Kidney (tissue), 14 donors: Measurements from ENCODE around the gene ZNF138. TPM values are rescaled to one million over a fixed set of nuclear protein-coding genes. Genes with fewer than 3 reads are reported as not detected.
"Not testable (repeated sequence)": the region's sequence is repeated elsewhere in the genome, so short reads cannot be mapped to it uniquely, and the experiment has no call there.

Experiments
- DNase-seq, 5 donors: peaks; one replicate each; pipeline ENCODE4 v3.0.0-alpha.2; 2013 to 2020
- FAIRE-seq: peaks from 2 replicates; lab custom pipeline; 2012; peaks lifted over from hg19 to GRCh38; lab: Jason Lieb, UNC
- H3K27ac ChIP-seq, 2 donors: one replicate each; pipeline ENCODE4 v1.7.0; 2013; ENCODE audit warnings: low read depth in 2 of 2, low read length in 2 of 2, inconsistent platforms in 1 of 2
- H3K27me3 ChIP-seq: one replicate; pipeline ENCODE4 v1.7.1; 2013; ENCODE audit warnings: low read length, inconsistent platforms; ENCODE audit not compliant: control insufficient read depth, insufficient read depth
- H3K36me3 ChIP-seq, 3 donors: one replicate each; pipeline versions ENCODE4 v1.7.0 to v1.7.1; 2013; ENCODE audit warnings: low read length in 3 of 3, control low read depth in 1 of 3, inconsistent platforms in 1 of 3; ENCODE audit not compliant: insufficient read depth in 3 of 3, control insufficient read depth in 2 of 3
- H3K4me1 ChIP-seq, 3 donors: one replicate each; pipeline versions ENCODE4 v1.7.0 to v1.7.1; 2013; ENCODE audit warnings: low read length in 3 of 3, inconsistent platforms in 1 of 3, low read depth in 1 of 3; ENCODE audit not compliant: control insufficient read depth in 2 of 3, insufficient read depth in 2 of 3
- H3K4me3 ChIP-seq, 3 donors: one replicate each; pipeline versions ENCODE4 v1.7.0 to v1.8.1; 2013; ENCODE audit warnings: low read length in 3 of 3, control low read depth in 1 of 3, inconsistent platforms in 1 of 3
- H3K9ac ChIP-seq, 3 donors: one replicate each; pipeline versions ENCODE4 v1.7.0 to v1.7.1; 2013; ENCODE audit warnings: low read length in 3 of 3, control low read depth in 1 of 3, inconsistent platforms in 1 of 3
- H3K9me3 ChIP-seq, 3 donors: one replicate each; pipeline versions ENCODE4 v1.7.0 to v1.7.1; 2013; ENCODE audit warnings: low read length in 3 of 3, control low read depth in 1 of 3, inconsistent platforms in 1 of 3; ENCODE audit not compliant: control insufficient read depth in 2 of 3, insufficient read depth in 1 of 3
- intact Hi-C: fragments of 100-400 bp; cut with DNase I; formaldehyde crosslinking; loops from one replicate; pipeline ENCODE4 v1.11.1; 2022
- polyA plus RNA-seq: library from polyadenylated mRNA; stranded (reverse); fragments of 350-450 nt; fragmentation: Illumina TruSeq; extraction: RNeasy Lipid Tissue Mini Kit (QIAGEN cat#74804); gene quantifications from one replicate; pipeline ENCODE4 v1.2.3, GENCODE V29; 2014; ENCODE audit warnings: low read depth, low replicate concordance; ENCODE audit not compliant: insufficient read depth
- total RNA-seq: library from RNA; stranded (reverse); fragmentation: NEBNext Ultra II Directional; extraction: Animal tissue kit (Norgen Biotek cat#: 25700); gene quantifications from one replicate; pipeline ENCODE4 v1.2.1, GENCODE V29; 2021
- TF ChIP-seq, protein P1 (sequence below): IDR thresholded peaks from 3 replicates; pipeline ENCODE4 v1.5.1; 2012; ENCODE audit warnings: mild to moderate bottlenecking, moderate library complexity, borderline replicate concordance; ENCODE audit not compliant: insufficient read depth; ENCODE audit errors: extremely low read depth
- donor health status: control.
- donor health status: control.
- donor health status: control.
- donor health status: control.
- donor health status: control.
- donor health status: DM: yes; HTN: yes; CAD: no.
- donor health status: Normal renal cell carcinoma (clear cell type).

Gene ZNF138
- total and polyA plus RNA-seq, 2 donors from 2014 or later: 6.3 to 9.9 TPM

DNA sequence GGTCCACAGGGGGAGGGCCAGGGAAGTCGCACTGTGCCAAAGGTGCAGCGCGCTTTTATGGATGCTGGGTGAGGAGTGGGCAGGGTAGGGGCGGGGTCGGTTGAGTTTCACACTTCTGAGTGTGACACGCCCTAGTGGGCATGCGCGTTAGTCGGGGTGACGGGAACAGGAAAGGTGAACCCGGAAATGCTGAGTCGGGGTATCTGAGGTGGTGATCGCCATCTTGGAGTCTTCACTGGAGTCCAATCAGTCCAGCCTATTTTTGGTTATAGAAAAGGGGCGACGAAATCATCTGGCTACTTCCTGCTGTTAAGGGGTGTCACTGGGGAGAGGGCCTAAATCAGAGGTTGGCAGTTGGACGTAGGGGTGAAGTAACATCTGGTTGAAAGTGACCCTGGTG is 40.8 kb downstream of the ZNF138 start:
- Histone ChIP-seq H3K36me3 (peaks cover 0 to 5% (median 3%) of the 10 kb centered on the region in 3 donors), H3K9me3 (no peaks in the 10 kb centered on the region), H3K27me3 (no peaks in the 10 kb centered on the region), H3K9ac (no peak overlapping the region), H3K4me3 (no peak overlapping the region), H3K4me1 (no peaks in the 10 kb centered on the region), H3K27ac (no peak overlapping the region)
- DNase-seq (no peak), FAIRE-seq (no peak)
- TF ChIP-seq, protein P1, sequence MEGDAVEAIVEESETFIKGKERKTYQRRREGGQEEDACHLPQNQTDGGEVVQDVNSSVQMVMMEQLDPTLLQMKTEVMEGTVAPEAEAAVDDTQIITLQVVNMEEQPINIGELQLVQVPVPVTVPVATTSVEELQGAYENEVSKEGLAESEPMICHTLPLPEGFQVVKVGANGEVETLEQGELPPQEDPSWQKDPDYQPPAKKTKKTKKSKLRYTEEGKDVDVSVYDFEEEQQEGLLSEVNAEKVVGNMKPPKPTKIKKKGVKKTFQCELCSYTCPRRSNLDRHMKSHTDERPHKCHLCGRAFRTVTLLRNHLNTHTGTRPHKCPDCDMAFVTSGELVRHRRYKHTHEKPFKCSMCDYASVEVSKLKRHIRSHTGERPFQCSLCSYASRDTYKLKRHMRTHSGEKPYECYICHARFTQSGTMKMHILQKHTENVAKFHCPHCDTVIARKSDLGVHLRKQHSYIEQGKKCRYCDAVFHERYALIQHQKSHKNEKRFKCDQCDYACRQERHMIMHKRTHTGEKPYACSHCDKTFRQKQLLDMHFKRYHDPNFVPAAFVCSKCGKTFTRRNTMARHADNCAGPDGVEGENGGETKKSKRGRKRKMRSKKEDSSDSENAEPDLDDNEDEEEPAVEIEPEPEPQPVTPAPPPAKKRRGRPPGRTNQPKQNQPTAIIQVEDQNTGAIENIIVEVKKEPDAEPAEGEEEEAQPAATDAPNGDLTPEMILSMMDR: no peak
- intact Hi-C loops: no loop called here

DNA sequence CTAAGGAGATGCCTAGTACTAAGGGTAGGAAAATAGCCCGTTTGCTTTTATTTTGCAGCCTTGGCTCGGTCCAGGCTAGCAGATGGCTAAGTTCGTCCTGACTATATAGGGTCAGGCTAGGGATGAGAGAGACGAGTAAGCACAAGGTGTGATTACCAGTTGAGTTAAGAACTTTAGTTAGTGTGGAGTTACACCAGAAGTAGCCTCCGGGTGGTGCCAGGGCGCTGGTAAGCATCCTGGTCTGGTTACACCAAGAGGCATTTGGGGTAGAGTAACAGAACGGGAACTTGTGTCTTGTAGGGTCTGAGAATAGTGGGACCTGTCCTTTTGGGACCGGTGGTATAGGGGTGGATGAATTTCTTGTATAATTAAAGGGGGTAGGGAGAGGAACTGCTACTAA is 41.6 kb downstream of the ZNF138 start:
- H3K4me1 ChIP-seq, H3K27me3 ChIP-seq, H3K9me3 ChIP-seq, FAIRE-seq, H3K9ac ChIP-seq, H3K36me3 ChIP-seq, H3K4me3 ChIP-seq, DNase-seq, H3K27ac ChIP-seq, intact Hi-C loops: not testable (repeated sequence)

DNA sequence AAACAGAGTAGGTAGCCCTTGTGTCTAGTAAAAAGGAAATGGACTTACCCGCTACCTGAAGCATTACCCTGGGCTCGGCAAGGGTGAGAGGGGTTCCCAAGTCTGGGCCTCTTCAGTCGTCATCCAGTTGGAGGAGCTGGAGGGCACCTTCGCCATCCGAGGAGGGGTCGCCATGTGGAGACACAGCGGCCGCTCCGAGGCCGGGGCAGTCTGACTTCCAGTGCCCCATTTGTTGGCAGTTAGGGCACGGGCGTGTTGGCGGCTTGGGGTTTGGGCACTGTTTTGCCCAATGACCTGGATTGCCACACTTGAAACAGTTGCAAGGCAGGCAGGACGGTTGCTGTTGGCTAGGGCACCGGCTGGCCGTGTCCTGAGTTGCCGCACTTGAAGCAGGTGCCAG is 43.8 kb downstream of the ZNF138 start:
- H3K9me3 ChIP-seq, H3K27ac ChIP-seq, H3K4me1 ChIP-seq, H3K27me3 ChIP-seq, intact Hi-C loops, DNase-seq, H3K4me3 ChIP-seq, H3K9ac ChIP-seq, FAIRE-seq, H3K36me3 ChIP-seq: not testable (repeated sequence)

DNA sequence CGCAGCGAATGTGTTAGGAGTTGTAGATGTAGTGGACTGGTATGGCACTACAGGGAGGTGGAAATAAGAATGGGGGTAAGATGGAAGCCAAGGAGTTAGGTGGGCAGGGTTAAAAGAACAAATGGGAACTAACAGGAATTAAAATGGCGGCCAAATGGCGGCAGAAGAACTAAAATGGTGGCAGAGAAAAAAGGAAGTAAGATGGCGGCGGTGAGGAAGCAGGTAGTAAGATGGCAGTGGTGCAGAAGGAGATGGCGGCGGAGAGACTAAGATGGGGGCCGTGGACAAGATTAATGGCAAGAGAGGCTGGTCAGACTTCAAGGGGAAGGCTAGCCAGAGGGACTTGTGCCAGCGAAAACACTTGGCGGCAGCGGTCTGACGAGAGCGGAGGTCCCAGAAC is 44.5 kb downstream of the ZNF138 start:
- Histone ChIP-seq H3K27me3 (no peaks in the 10 kb centered on the region), H3K4me1 (no peaks in the 10 kb centered on the region), H3K27ac (no peak overlapping the region), H3K9me3 (no peaks in the 10 kb centered on the region), H3K4me3 (no peak overlapping the region), H3K9ac (no peak overlapping the region), H3K36me3 (no peaks in the 10 kb centered on the region)
- TF ChIP-seq, protein P1: no peak
- intact Hi-C loops: no loop called here
- DNase-seq: no peak
- FAIRE-seq: no peak

DNA sequence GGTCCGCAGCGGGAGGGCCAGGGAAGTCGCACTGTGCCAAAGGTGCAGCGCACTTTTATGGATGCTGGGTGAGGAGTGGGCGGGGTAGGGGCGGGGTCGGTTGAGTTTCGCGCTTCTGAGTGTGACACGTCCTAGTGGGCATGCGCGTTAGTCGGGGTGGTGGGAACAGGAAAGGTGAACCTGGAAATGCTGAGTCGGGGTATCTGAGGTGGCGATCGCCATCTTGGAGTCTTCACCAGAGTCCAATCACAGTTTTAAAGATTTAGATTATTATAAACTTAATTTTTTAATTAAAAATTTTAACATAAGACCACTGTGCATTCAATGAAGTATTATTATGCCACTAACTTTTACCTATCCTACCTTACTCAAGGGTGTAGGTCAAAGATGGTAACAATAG is 45.7 kb downstream of the ZNF138 start:
- Histone ChIP-seq H3K4me3 (no peak overlapping the region), H3K4me1 (no peaks in the 10 kb centered on the region), H3K9ac (no peak overlapping the region), H3K36me3 (no peaks in the 10 kb centered on the region), H3K27ac (no peak overlapping the region), H3K9me3 (no peaks in the 10 kb centered on the region), H3K27me3 (no peaks in the 10 kb centered on the region)
- FAIRE-seq (no peak), DNase-seq (no peak)
- intact Hi-C loops: no loop called here
- TF ChIP-seq, protein P1: no peak
